HCT116 (cell line): ENCODE measurements around the gene ARHGEF12. TPM values are rescaled to one million over a fixed set of nuclear protein-coding genes. Genes with fewer than 3 reads are reported as not detected.

ENCODE experiments used
- ATAC-seq: fragments of 200-7000 bp; cut with Tn5 transposase; 2 replicates; pipeline ENCODE4 v1.9.1; 2020; ENCODE audit warnings: mild to moderate bottlenecking, moderate library complexity
- BruUV-seq: library from RNA; stranded (reverse); fragments of 400-500 nt; replicated peaks from 2 replicates; lab custom pipeline; 2021; lab: Mats Ljungman, UMichigan
- CTCF ChIA-PET: fragments of 300-600 bp; sonication (Branson Sonifier 250); formaldehyde crosslinking; loops from one replicate; lab custom pipeline; 2021; ENCODE audit warnings: antibody characterized with exemption; lab: Charles Lee
- POLR2A ChIA-PET: fragments of 300-600, 350-600 bp; sonication (Branson Sonifier 250); formaldehyde crosslinking; loops from one replicate; lab custom pipeline; 2021; ENCODE audit warnings: antibody characterized with exemption; lab: Charles Lee
- RAD21 ChIA-PET, 2 experiments: fragments of 300-600 bp; sonication (Branson Sonifier 250); formaldehyde crosslinking; loops; one replicate each; lab custom pipeline; 2023; ENCODE audit warnings: low total read pairs in 2 of 2; ENCODE audit not compliant: uncharacterized antibody in 2 of 2, unreplicated experiment in 2 of 2, low non-redundant PET in 1 of 2; lab: Charles Lee
- DNase-seq: peaks from one replicate; pipeline ENCODE4 v3.0.0-alpha.2; 2010; ENCODE audit warnings: low read depth, low spot score
- H2AFZ ChIP-seq: fragments of 200-600 bp; shearing (Covaris generic), sonication (generic); 2 replicates; pipeline ENCODE4 v1.6.1; 2017; ENCODE audit warnings: low read depth, mixed run types, mixed read lengths, antibody characterized with exemption, low read length; ENCODE audit not compliant: poor library complexity, severe bottlenecking
- H3K27ac ChIP-seq: 2 replicates; pipeline ENCODE4 v1.5.1; 2012; ENCODE audit warnings: low read depth, low read length
- H3K27me3 ChIP-seq: fragments of 200-600 bp; sonication (generic); 2 replicates; pipeline ENCODE4 v1.6.1; 2016; ENCODE audit warnings: mixed run types, low read length, mixed read lengths; ENCODE audit not compliant: insufficient read depth
- H3K36me3 ChIP-seq, 2 experiments: fragments of 200-500 bp in 1 of 2; fragments of 200-600 bp in 1 of 2; sonication (Bioruptor generic) in 1 of 2; sonication (generic) in 1 of 2; 2 replicates each; pipeline versions ENCODE4 v1.5.1 to v1.6.1; 2014 to 2016; ENCODE audit warnings: low read length in 2 of 2, inconsistent platforms in 1 of 2, mixed read lengths in 1 of 2, mixed run types in 1 of 2; ENCODE audit not compliant: insufficient read depth in 2 of 2, control insufficient read depth in 1 of 2
- H3K4me1 ChIP-seq, 2 experiments: fragments of 200-600 bp in 1 of 2; sonication (generic) in 1 of 2; 2 replicates each; pipeline versions ENCODE4 v1.5.1 to v1.6.1; 2012 to 2017; ENCODE audit warnings: low read length in 2 of 2, inconsistent platforms in 1 of 2, mild to moderate bottlenecking in 1 of 2, mixed read lengths in 1 of 2, mixed run types in 1 of 2, moderate library complexity in 1 of 2; ENCODE audit not compliant: insufficient read depth in 2 of 2, control insufficient read depth in 1 of 2
- H3K4me2 ChIP-seq: fragments of 200-600 bp; sonication (generic); 2 replicates; pipeline ENCODE4 v1.6.1; 2017; ENCODE audit warnings: mixed run types, low read length, mixed read lengths
- H3K4me3 ChIP-seq, 2 experiments: fragments of 200-600 bp in 1 of 2; sonication (generic) in 1 of 2; replicated peaks in 1 of 2; 2 replicates each; pipeline ENCODE4 v1.5.1; 2011 to 2016; ENCODE audit warnings: low read length in 2 of 2, control low read depth in 1 of 2, low read depth in 1 of 2, mild to moderate bottlenecking in 1 of 2, mixed read lengths in 1 of 2, mixed run types in 1 of 2
- H3K79me2 ChIP-seq: fragments of 200-600 bp; sonication (generic); 2 replicates; pipeline ENCODE4 v1.6.1; 2017; ENCODE audit warnings: mild to moderate bottlenecking, mixed run types, low read length, moderate library complexity, mixed read lengths; ENCODE audit not compliant: insufficient read depth
- H3K9ac ChIP-seq: fragments of 200-600 bp; sonication (generic); 2 replicates; pipeline ENCODE4 v1.6.1; 2016; ENCODE audit warnings: low read length, mixed read lengths
- H3K9me2 ChIP-seq: fragments of 200-600 bp; sonication (generic), shearing (Covaris generic); 2 replicates; pipeline ENCODE4 v1.6.1; 2017; ENCODE audit warnings: mixed run types, mild to moderate bottlenecking, moderate library complexity; ENCODE audit not compliant: insufficient read depth
- H3K9me3 ChIP-seq, 2 experiments: fragments of 200-500 bp in 1 of 2; fragments of 200-600 bp in 1 of 2; sonication (Bioruptor generic) in 1 of 2; sonication (generic) in 1 of 2; 2 replicates each; pipeline ENCODE4 v1.6.1; 2014 to 2017; ENCODE audit warnings: low read length in 2 of 2, mixed read lengths in 2 of 2, inconsistent platforms in 1 of 2, low read depth in 1 of 2, mild to moderate bottlenecking in 1 of 2, mixed run types in 1 of 2, moderate library complexity in 1 of 2; ENCODE audit not compliant: control insufficient read depth in 1 of 2, insufficient read depth in 1 of 2
- H4K20me1 ChIP-seq: fragments of 200-600 bp; sonication (generic), shearing (Covaris generic); 2 replicates; pipeline ENCODE4 v1.6.1; 2017; ENCODE audit warnings: mixed run types, mild to moderate bottlenecking, moderate library complexity; ENCODE audit not compliant: insufficient read depth
- CBX3 ChIP-seq: IDR thresholded peaks from 2 replicates; pipeline ENCODE4 v1.6.1; 2012; ENCODE audit warnings: low read depth
- CEBPB ChIP-seq: IDR thresholded peaks from 2 replicates; pipeline ENCODE4 v1.6.1; 2012; ENCODE audit warnings: low read depth
- ELF1 ChIP-seq: IDR thresholded peaks from 2 replicates; pipeline ENCODE4 v1.6.1; 2012; ENCODE audit warnings: low read depth, borderline replicate concordance
- FOSL1 ChIP-seq: IDR thresholded peaks from 2 replicates; pipeline ENCODE4 v1.6.1; 2012; ENCODE audit warnings: low read depth
- JUND ChIP-seq: IDR thresholded peaks from 2 replicates; pipeline ENCODE4 v1.6.1; 2012
- POLR2A ChIP-seq: IDR thresholded peaks from 2 replicates; pipeline ENCODE4 v1.7.0; 2011; ENCODE audit warnings: borderline replicate concordance; ENCODE audit not compliant: insufficient read depth, insufficient read length; ENCODE audit errors: extremely low read depth
- POLR2AphosphoS5 ChIP-seq: IDR thresholded peaks from 2 replicates; pipeline ENCODE4 v1.6.1; 2011; ENCODE audit warnings: mild to moderate bottlenecking, low read depth, low read length, moderate library complexity
- RAD21 ChIP-seq: IDR thresholded peaks from 2 replicates; pipeline ENCODE4 v1.6.1; 2012; ENCODE audit warnings: low read depth, mild to moderate bottlenecking
- SP1 ChIP-seq: IDR thresholded peaks from 2 replicates; pipeline ENCODE4 v1.6.1; 2012; ENCODE audit warnings: low read depth
- SRF ChIP-seq: IDR thresholded peaks from 2 replicates; pipeline ENCODE4 v1.6.1; 2012; ENCODE audit warnings: low read depth
- ZNF274 ChIP-seq: fragments of 200-500 bp; sonication (Bioruptor generic); IDR thresholded peaks from 2 replicates; pipeline ENCODE4 v1.6.1; 2014; ENCODE audit warnings: mild to moderate bottlenecking, low read depth, low read length, inconsistent platforms
- intact Hi-C: fragments of 100-400 bp; cut with micrococcal nuclease; formaldehyde crosslinking; loops from 2 replicates; pipeline ENCODE4 v1.10.0; 2022
- total RNA-seq: library from RNA; stranded (reverse); gene quantifications from one replicate; pipeline ENCODE4 v1.2.1, GENCODE V29; 2021; ENCODE audit not compliant: unreplicated experiment

ARHGEF12 gene
- total RNA-seq, 1 experiment from 2014 or later = 81.4 TPM

DNA sequence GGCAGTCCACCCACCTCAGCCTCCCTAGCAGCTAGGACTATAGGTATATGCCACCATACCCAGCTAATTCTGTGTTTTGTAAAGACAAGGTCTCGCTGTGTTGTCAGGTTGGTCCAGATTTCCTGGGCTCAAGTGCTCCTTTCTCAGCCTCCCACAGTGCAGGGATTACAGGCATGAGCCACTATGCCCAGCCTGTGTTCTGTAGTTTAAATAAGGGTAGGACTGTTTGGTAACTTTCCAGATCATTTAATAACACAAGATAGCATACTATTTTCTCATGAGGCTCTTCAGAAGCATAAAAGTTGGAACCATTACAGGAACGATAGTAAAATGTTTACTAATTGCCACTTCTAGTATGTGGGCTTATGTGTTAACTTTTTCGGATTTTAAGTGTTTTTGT lies 137.3 kb downstream of the ARHGEF12 start:
- H3K36me3 ChIP-seq = peaks cover 23% of the 10 kb centered on the region in 2 experiments
- ChIA-PET CTCF (no interaction called here), POLR2A (no interaction called here), RAD21 (no interaction called here)
- H3K27ac ChIP-seq = no peak overlapping the region
- H3K9ac ChIP-seq = no peak overlapping the region
- intact Hi-C loops = no loop called here
- DNase-seq (no peak), ATAC-seq (no peak)
- no peaks in the 10 kb centered on the region for H3K4me1 ChIP-seq
- H3K4me2 ChIP-seq = no peak overlapping the region
- no peaks in the 10 kb centered on the region for H3K79me2 ChIP-seq
- no TSS peak for BruUV-seq
- no peaks in the 10 kb centered on the region for H3K9me3 ChIP-seq
- no peak overlapping the region for H3K4me3 ChIP-seq
- H3K27me3 ChIP-seq = no peaks in the 10 kb centered on the region
- H4K20me1 ChIP-seq = no peaks in the 10 kb centered on the region
- no peak for TF ChIP-seq ZNF274
- TF ChIP-seq ELF1 = no peak
- no peak for TF ChIP-seq CEBPB
- no peak for TF ChIP-seq POLR2A
- TF ChIP-seq CBX3 = no peak
- TF ChIP-seq RAD21 = no peak
- no peak for TF ChIP-seq SRF
- no peaks in the 10 kb centered on the region for H3K9me2 ChIP-seq
- no peak overlapping the region for H2AFZ ChIP-seq

DNA sequence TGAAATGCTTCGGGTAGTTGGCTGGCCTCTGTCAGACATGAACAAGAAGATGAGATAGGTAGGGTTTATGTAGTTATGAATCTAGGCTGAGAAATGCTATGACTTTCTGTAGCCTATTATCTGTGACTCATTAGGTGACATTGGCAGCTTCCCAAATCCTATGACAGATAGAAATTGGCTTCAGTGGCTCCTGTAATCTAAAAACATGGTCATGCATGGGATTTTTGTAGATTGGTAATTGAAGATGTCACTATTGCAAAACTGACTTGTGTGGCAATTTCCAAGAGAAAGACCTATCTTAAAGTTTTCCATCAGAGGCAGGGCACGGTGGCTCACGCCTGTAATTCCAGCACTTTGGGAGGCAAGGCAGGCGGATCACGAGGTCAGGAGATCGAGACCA lies 145.9 kb downstream of the ARHGEF12 start:
- intact Hi-C loops = no loop called here
- peak; percentile 35; the same call in 1 of the 2 replicates for TF ChIP-seq JUND
- TF ChIP-seq SP1 = no peak
- peak; percentile 51 for TF ChIP-seq FOSL1
- TF ChIP-seq CBX3 = 0 out of 2 replicates have a peak, but pooled peaks have one; percentile 40
- 0 out of 2 replicates have a peak, but pooled peaks have one; percentile 24 for TF ChIP-seq POLR2AphosphoS5
- no peak for TF ChIP-seq POLR2A
- ChIA-PET RAD21 (no interaction called here), POLR2A (no interaction called here), CTCF (no interaction called here)
- H4K20me1 ChIP-seq = no peaks in the 10 kb centered on the region
- 0 out of 2 replicates have a peak overlapping the region, but pooled peaks have one; percentile 21 for H3K4me2 ChIP-seq
- peaks cover 30 to 40% of the 10 kb centered on the region in 2 experiments for H3K36me3 ChIP-seq
- H3K4me1 ChIP-seq = peaks cover 5 to 13% of the 10 kb centered on the region in 2 experiments
- H3K27me3 ChIP-seq = no peaks in the 10 kb centered on the region
- no peak overlapping the region for H2AFZ ChIP-seq
- no peaks in the 10 kb centered on the region for H3K9me3 ChIP-seq
- DNase-seq (peak; percentile 41), ATAC-seq (peak; percentile 63)
- H3K9ac ChIP-seq = no peak overlapping the region
- H3K79me2 ChIP-seq = no peaks in the 10 kb centered on the region
- no peak overlapping the region for H3K4me3 ChIP-seq
- H3K27ac ChIP-seq = no peak overlapping the region
- no TSS peak for BruUV-seq
- H3K9me2 ChIP-seq = no peaks in the 10 kb centered on the region
